BLaER1 (cell line): ENCODE data around the gene FAN1.

Experiments
- H3K27ac ChIP-seq: shearing (Covaris generic); formaldehyde crosslinking; 2 replicates; pipeline ENCODE4 v1.8.1; 2022
- H3K27me3 ChIP-seq: shearing (Covaris generic); formaldehyde crosslinking; 2 replicates; pipeline ENCODE4 v1.8.1; 2022
- H3K36me3 ChIP-seq: shearing (Covaris generic); formaldehyde crosslinking; 2 replicates; pipeline ENCODE4 v1.8.1; 2022
- H3K4me1 ChIP-seq: shearing (Covaris generic); formaldehyde crosslinking; 2 replicates; pipeline ENCODE4 v1.8.1; 2022
- H3K4me2 ChIP-seq: shearing (Covaris generic); formaldehyde crosslinking; 2 replicates; pipeline ENCODE4 v1.8.1; 2022
- H3K4me3 ChIP-seq: shearing (Covaris generic); formaldehyde crosslinking; 2 replicates; pipeline ENCODE4 v1.8.1; 2022
- H3K9ac ChIP-seq: shearing (Covaris generic); formaldehyde crosslinking; 2 replicates; pipeline ENCODE4 v1.8.1; 2022
- H3K9me3 ChIP-seq: shearing (Covaris generic); formaldehyde crosslinking; 2 replicates; pipeline ENCODE4 v1.8.1; 2022
- H4K20me1 ChIP-seq: shearing (Covaris generic); formaldehyde crosslinking; 2 replicates; pipeline ENCODE4 v1.8.1; 2022
- Cebpa-rat ChIP-seq: shearing (Covaris generic); IDR thresholded peaks from 2 replicates; pipeline ENCODE4 v1.8.1; 2022

The FAN1 gene

DNA sequence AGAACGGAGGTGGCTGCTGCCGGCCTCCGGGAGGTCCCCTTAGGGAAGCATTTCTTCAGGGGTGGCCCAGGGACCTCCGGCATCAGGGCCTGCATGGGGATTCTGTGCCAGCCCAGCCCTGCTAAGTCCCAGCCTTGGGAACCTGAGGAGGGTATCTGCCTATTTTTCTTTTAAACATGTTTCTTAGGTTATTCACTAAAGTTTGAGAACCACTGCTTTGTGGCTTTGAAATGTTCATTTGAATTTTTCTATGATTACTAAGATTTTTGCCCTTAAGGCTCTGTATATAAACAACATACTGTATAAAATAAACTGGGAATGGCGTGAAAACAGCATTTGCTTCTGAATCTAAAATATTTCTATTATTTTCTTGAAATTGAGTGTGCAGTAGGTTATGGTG is 24.4 kb downstream of the FAN1 start:
- no peak for TF ChIP-seq Cebpa-rat
- Histone ChIP-seq H3K4me3 (peak overlapping the region; percentile 33; the same call in 1 of the 2 replicates), H3K4me2 (peak overlapping the region; percentile 86), H3K27me3 (no peaks in the 10 kb centered on the region), H3K9me3 (no peaks in the 10 kb centered on the region), H3K9ac (peak overlapping the region; percentile 48; the same call in 1 of the 2 replicates), H3K27ac (peak overlapping the region; percentile 71), H3K36me3 (peaks cover 42% of the 10 kb centered on the region), H4K20me1 (no peaks in the 10 kb centered on the region), H3K4me1 (peaks cover 74% of the 10 kb centered on the region)

DNA sequence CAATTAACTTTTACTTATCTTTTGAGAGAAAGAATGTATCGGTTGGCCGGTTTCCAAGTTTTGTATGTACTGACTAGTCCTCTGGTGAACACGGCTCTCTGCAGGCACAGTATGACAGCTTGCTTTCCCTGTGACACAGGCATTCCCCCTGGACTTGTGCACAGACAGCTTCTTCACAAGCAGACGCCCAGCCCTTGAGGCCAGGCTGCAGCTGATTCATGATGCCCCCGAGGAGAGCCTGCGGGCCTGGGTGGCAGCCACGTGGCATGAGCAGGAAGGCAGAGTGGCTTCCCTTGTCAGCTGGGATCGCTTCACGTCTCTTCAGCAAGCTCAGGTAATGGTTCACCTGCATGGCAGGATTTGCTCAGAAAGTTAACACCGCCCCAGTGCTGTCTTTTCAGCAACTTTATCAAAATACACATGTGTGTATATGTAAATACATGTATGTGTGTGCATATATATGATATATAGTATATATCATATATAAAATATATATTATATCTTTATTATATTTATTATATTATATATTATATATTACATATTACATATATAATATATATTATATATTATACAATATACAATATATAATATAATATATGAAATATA is 25.5 kb downstream of the FAN1 start:
- Histone ChIP-seq H3K9ac (no peak overlapping the region), H3K9me3 (no peaks in the 10 kb centered on the region), H3K27me3 (no peaks in the 10 kb centered on the region), H3K4me2 (peak overlapping the region; percentile 86), H4K20me1 (no peaks in the 10 kb centered on the region), H3K36me3 (peaks cover 36% of the 10 kb centered on the region), H3K4me3 (no peak overlapping the region), H3K27ac (no peak overlapping the region), H3K4me1 (peaks cover 69% of the 10 kb centered on the region)
- no peak for TF ChIP-seq Cebpa-rat

DNA sequence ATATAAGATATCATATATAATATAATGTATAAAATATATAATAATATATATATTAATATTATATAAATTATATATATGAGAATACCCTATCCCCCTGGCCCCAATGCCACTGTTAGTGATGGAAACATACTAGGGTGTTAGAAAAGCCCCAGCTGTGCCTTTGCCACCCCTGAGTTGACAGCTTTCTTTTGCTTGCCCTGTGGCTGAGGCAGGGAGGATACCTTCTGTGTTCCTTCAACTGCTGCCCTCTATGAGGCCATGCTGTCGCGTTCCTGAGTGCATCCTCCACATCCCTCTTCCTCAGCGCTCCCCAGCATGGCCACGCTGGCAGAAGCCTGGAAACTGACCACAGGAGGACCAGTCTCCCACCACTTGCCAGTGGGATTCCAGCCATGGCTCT is 26.3 kb downstream of the FAN1 start:
- Histone ChIP-seq H3K27ac (peak overlapping the region; percentile 51; the same call in 1 of the 2 replicates), H3K27me3 (no peaks in the 10 kb centered on the region), H3K9ac (no peak overlapping the region), H4K20me1 (no peaks in the 10 kb centered on the region), H3K4me2 (peak overlapping the region; percentile 67), H3K4me3 (no peak overlapping the region), H3K36me3 (peaks cover 40% of the 10 kb centered on the region), H3K4me1 (peaks cover 69% of the 10 kb centered on the region), H3K9me3 (no peaks in the 10 kb centered on the region)
- TF ChIP-seq Cebpa-rat = no peak

DNA sequence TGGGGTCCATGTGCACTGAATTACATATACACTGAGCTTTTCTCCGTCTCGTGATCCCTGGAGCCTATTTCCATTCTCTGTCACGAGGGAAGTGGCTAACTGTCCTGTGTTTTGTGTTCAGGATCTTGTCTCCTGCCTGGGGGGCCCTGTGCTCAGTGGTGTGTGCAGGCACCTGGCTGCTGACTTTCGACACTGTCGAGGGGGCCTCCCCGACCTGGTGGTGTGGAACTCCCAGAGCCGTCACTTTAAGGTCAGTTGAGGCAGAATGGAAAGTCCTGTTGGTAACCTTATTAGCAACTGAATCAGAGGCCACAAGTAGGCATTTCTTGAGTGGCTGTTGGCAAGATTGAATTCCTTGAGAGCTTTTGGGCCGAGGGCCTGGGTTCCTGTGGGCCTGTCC is 26.7 kb downstream of the FAN1 start:
- H3K9ac ChIP-seq = no peak overlapping the region
- no peak for TF ChIP-seq Cebpa-rat
- peaks cover 44% of the 10 kb centered on the region for H3K36me3 ChIP-seq
- no peak overlapping the region for H3K4me3 ChIP-seq
- H3K4me2 ChIP-seq = peak overlapping the region; percentile 67
- H4K20me1 ChIP-seq = no peaks in the 10 kb centered on the region
- H3K27me3 ChIP-seq = no peaks in the 10 kb centered on the region
- H3K27ac ChIP-seq = peak overlapping the region; percentile 51; the same call in 1 of the 2 replicates
- H3K4me1 ChIP-seq = peaks cover 67% of the 10 kb centered on the region
- no peaks in the 10 kb centered on the region for H3K9me3 ChIP-seq

DNA sequence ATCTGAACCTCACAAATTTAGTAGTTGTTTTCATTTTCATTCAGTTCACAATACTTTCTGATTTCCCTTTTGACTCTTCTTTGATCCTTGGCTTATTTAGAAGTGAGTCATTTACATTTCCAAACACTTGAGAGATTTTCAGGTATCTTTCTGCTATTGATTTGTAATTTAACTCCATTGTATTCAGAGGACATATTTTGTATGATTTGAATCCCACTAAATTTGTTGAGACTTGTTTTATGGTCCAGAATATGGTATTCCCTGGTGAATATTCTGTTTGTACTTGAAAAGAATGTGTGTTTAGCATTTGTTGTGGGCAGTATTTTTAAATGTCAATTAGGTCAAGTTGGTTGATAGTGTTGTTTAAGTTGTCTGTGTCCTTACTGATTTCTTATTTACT is 29.6 kb downstream of the FAN1 start:
- no peak for TF ChIP-seq Cebpa-rat
- no peaks in the 10 kb centered on the region for H3K27me3 ChIP-seq
- H3K4me2 ChIP-seq = no peak overlapping the region
- H3K27ac ChIP-seq = no peak overlapping the region
- no peaks in the 10 kb centered on the region for H3K9me3 ChIP-seq
- peaks cover 50% of the 10 kb centered on the region for H3K36me3 ChIP-seq
- no peak overlapping the region for H3K9ac ChIP-seq
- no peak overlapping the region for H3K4me3 ChIP-seq
- H4K20me1 ChIP-seq = no peaks in the 10 kb centered on the region
- H3K4me1 ChIP-seq = peaks cover 38% of the 10 kb centered on the region

DNA sequence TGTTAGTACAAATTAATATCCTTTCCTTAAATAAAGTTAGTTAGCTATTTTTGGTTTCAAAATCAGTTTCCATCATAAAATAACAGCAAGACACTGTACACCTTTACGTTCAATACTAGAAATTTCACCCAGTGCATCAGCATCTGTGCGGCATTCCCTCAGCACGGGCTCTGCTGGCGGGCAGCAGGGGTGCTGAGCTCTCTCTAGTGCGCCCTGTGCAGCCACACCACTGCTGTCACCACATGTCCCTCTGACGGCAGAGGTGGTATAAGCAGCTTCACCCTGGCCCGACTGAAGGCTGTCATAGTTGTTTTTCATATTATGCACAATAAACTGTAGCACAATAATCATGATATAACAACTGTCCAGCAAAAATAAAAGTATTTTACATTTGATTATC is 35.4 kb downstream of the FAN1 start:
- Histone ChIP-seq H3K4me3 (no peak overlapping the region), H3K27me3 (no peaks in the 10 kb centered on the region), H3K4me2 (no peak overlapping the region), H4K20me1 (peaks cover 5% of the 10 kb centered on the region; the same call in 1 of the 2 replicates), H3K9me3 (no peaks in the 10 kb centered on the region), H3K9ac (no peak overlapping the region), H3K27ac (no peak overlapping the region), H3K4me1 (peaks cover 23% of the 10 kb centered on the region), H3K36me3 (peaks cover 94% of the 10 kb centered on the region)
- no peak for TF ChIP-seq Cebpa-rat

DNA sequence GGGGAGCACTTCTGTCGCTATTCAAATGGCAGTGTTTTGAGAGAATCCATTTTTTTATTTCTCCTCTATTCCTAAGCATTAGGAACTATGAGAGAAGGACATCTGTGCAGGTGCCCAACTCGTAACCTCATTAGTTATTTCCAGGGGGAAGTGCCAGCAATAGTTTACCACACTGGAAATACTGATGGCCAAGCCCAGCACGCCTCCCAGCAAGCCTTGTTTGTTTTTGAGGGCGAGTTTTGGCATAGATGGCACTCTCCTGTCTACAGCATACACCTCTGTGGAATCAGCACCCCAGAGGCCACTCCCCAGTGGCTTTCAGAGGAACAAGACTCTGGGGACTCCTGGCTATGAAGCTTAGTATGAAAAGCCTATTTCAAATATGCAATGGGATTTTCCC is 36.6 kb downstream of the FAN1 start:
- no peak overlapping the region for H3K4me2 ChIP-seq
- TF ChIP-seq Cebpa-rat = no peak
- no peak overlapping the region for H3K27ac ChIP-seq
- H4K20me1 ChIP-seq = peaks cover 5% of the 10 kb centered on the region; the same call in 1 of the 2 replicates
- H3K9me3 ChIP-seq = no peaks in the 10 kb centered on the region
- H3K4me3 ChIP-seq = no peak overlapping the region
- peaks cover 13% of the 10 kb centered on the region for H3K4me1 ChIP-seq
- H3K9ac ChIP-seq = no peak overlapping the region
- H3K27me3 ChIP-seq = no peaks in the 10 kb centered on the region
- H3K36me3 ChIP-seq = peaks cover 96% of the 10 kb centered on the region

DNA sequence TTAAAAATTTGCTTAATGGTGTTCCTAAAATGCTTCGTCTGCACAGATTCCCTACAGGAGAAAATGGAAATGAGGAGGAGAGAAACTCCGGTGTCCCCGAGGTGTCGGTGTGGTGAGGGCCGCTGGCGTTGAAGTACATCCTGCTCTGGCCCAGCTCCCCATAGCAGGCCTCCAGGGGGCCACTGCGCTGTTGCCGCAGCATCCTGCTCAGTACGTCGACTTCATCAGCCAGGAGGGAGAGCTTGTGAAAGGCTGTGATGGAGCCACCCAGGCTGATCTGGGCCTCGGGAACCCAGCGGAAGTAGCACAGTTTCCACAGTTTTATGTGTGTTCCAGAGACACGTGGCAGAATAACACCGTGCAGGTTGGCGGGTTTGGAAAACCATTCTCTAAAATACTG is 37.8 kb downstream of the FAN1 start:
- no peak overlapping the region for H3K4me2 ChIP-seq
- H3K36me3 ChIP-seq = peaks cover 99% of the 10 kb centered on the region
- no peaks in the 10 kb centered on the region for H3K9me3 ChIP-seq
- TF ChIP-seq Cebpa-rat = no peak
- H4K20me1 ChIP-seq = peaks cover 5% of the 10 kb centered on the region; the same call in 1 of the 2 replicates
- H3K27ac ChIP-seq = no peak overlapping the region
- no peak overlapping the region for H3K9ac ChIP-seq
- H3K27me3 ChIP-seq = no peaks in the 10 kb centered on the region
- H3K4me3 ChIP-seq = no peak overlapping the region
- peaks cover 13% of the 10 kb centered on the region for H3K4me1 ChIP-seq

DNA sequence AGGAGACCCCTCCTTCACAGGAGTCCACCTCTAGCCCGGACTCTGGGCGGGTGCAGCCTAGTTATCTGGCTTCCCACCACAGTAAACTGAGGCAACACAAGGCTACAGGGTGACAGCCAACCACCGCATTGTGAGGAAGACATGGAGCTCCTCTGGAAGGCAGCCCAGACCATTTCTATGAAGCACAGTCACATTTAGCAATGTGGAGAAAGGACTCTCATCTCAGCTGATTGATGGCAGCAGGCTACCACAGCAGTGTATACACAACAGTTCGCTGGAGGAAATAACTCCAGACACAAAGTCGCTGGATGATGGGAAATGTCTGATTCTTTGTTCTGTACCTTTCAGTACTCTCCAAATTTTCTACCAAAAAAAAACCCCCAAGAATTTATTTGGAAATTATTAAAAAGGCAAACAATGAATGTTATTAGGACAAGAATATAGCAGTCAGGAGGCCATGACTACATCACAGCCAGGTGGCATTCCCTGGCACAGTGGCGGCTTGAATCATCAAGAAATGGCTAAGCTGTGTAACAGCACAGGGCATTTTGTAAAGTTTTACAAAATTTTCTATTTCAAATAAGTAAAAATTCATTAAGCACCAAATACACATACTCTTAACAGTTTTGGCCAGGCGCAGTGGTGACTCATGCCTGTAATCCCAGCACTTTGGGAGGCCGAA is 40.1 kb downstream of the FAN1 start:
- Histone ChIP-seq H3K9me3 (no peaks in the 10 kb centered on the region), H4K20me1 (peaks cover 5% of the 10 kb centered on the region; the same call in 1 of the 2 replicates), H3K36me3 (peaks cover 98% of the 10 kb centered on the region), H3K4me3 (no peak overlapping the region), H3K27ac (no peak overlapping the region; the same call in 1 of the 2 replicates), H3K4me2 (peak overlapping the region; percentile 46), H3K4me1 (peaks cover 13% of the 10 kb centered on the region), H3K27me3 (no peaks in the 10 kb centered on the region), H3K9ac (no peak overlapping the region)
- no peak for TF ChIP-seq Cebpa-rat

DNA sequence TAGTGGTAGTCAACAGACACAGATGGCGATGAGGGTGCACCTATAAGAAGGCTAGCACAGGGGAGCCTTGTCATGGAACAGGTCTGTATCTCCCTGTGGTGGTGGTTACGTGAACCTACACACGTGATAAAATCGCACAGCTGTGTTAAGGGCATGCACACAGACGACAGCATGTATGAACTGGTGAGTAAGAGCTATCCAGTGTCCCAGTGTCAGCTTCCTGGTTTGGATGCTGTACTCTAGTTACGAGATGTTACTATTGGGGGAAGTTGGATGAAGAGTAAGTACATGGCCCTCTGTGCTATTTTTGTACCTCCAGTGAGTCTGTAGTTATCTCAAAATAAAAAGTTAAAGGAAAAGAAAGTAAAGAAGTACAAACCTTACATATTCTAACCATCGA is 49.5 kb downstream of the FAN1 start:
- H3K4me1 ChIP-seq = no peaks in the 10 kb centered on the region
- no peaks in the 10 kb centered on the region for H3K27me3 ChIP-seq
- H3K36me3 ChIP-seq = peaks cover 98% of the 10 kb centered on the region
- H3K9ac ChIP-seq = no peak overlapping the region
- no peaks in the 10 kb centered on the region for H4K20me1 ChIP-seq
- peaks cover 14% of the 10 kb centered on the region for H3K9me3 ChIP-seq
- no peak for TF ChIP-seq Cebpa-rat
- no peak overlapping the region for H3K4me2 ChIP-seq
- no peak overlapping the region for H3K27ac ChIP-seq
- no peak overlapping the region for H3K4me3 ChIP-seq
